Spinal cord (tissue), 10 donors: ENCODE measurements around the gene RASSF5. TPM values are rescaled to one million over a fixed set of nuclear protein-coding genes. Genes with fewer than 3 reads are reported as not detected.

ENCODE experiments used
- DNase-seq, 6 donors: peaks; one replicate each; pipeline versions ENCODE4 v3.0.0 to v3.0.0-alpha.2; 2013 to 2015; ENCODE audit warnings: low spot score in 6 of 6, low read depth in 4 of 6
- H3K27ac ChIP-seq: one replicate; pipeline ENCODE4 v1.5.1; 2013; ENCODE audit warnings: low read depth, low read length, control low read depth
- H3K27me3 ChIP-seq: one replicate; pipeline ENCODE4 v1.6.1; 2013; ENCODE audit warnings: low read length; ENCODE audit not compliant: control insufficient read depth, insufficient read depth
- H3K36me3 ChIP-seq: one replicate; pipeline ENCODE4 v1.6.1; 2013; ENCODE audit warnings: low read length; ENCODE audit not compliant: control insufficient read depth, insufficient read depth
- H3K4me1 ChIP-seq: one replicate; pipeline ENCODE4 v1.6.1; 2013; ENCODE audit warnings: low read length; ENCODE audit not compliant: control insufficient read depth, insufficient read depth
- H3K4me3 ChIP-seq: one replicate; pipeline ENCODE4 v1.5.1; 2013; ENCODE audit warnings: low read depth, low read length, control low read depth
- H3K9me3 ChIP-seq: one replicate; pipeline ENCODE4 v1.6.1; 2013; ENCODE audit warnings: low read length; ENCODE audit not compliant: control insufficient read depth, insufficient read depth
- WGBS: methylation state at CpG from one replicate; pipeline ENCODE4 v1.1.5; 2013; ENCODE audit warnings: missing lambda C conversion rate; ENCODE audit not compliant: insufficient coverage; 5-methylcytosine and 5-hydroxymethylcytosine counted together
- long read RNA-seq, 4 donors: transcript quantifications; one replicate each; lab custom pipeline, GENCODE V29; 2026
- polyA plus RNA-seq, 2 donors: library from polyadenylated mRNA; unstranded; fragments of 120-200 nt; gene quantifications; one replicate each; pipeline ENCODE4 v1.2.1, GENCODE V29; 2013; ENCODE audit not compliant: insufficient read length in 2 of 2
- total RNA-seq, 2 donors: library from RNA; depleted of rRNA in 1 of 2; stranded (reverse); fragments of 120-200 nt in 1 of 2; fragments of >200 nt in 1 of 2; gene quantifications; one replicate each; pipeline versions ENCODE4 v1.2.3 to v1.2.4, GENCODE V29; 2013 to 2014
- donor health status: healthy.

Gene RASSF5, protein sequence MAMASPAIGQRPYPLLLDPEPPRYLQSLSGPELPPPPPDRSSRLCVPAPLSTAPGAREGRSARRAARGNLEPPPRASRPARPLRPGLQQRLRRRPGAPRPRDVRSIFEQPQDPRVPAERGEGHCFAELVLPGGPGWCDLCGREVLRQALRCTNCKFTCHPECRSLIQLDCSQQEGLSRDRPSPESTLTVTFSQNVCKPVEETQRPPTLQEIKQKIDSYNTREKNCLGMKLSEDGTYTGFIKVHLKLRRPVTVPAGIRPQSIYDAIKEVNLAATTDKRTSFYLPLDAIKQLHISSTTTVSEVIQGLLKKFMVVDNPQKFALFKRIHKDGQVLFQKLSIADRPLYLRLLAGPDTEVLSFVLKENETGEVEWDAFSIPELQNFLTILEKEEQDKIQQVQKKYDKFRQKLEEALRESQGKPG
- total RNA-seq (10 to 100 TPM in 1 of 2 donors, 1 to 10 TPM in 1; 3.2 to 13.7 TPM), polyA plus RNA-seq (1 to 10 TPM; 9.7 to 9.8 TPM)
- long read RNA-seq, donor 1, full-length matches to known transcripts: 2 of 2 reads
- long read RNA-seq, donor 1, partial matches to known transcripts: 0 of 2 reads
- long read RNA-seq, donor 1, other reads (novel, unspliced or antisense): 0 of 2 reads
- long read RNA-seq, donor 2: 0 reads
- long read RNA-seq, donor 3, full-length matches to known transcripts: 3 of 3 reads
- long read RNA-seq, donor 3, partial matches to known transcripts: 0 of 3 reads
- long read RNA-seq, donor 3, other reads (novel, unspliced or antisense): 0 of 3 reads
- long read RNA-seq, donor 4, full-length matches to known transcripts: 2 of 2 reads
- long read RNA-seq, donor 4, partial matches to known transcripts: 0 of 2 reads
- long read RNA-seq, donor 4, other reads (novel, unspliced or antisense): 0 of 2 reads

DNA sequence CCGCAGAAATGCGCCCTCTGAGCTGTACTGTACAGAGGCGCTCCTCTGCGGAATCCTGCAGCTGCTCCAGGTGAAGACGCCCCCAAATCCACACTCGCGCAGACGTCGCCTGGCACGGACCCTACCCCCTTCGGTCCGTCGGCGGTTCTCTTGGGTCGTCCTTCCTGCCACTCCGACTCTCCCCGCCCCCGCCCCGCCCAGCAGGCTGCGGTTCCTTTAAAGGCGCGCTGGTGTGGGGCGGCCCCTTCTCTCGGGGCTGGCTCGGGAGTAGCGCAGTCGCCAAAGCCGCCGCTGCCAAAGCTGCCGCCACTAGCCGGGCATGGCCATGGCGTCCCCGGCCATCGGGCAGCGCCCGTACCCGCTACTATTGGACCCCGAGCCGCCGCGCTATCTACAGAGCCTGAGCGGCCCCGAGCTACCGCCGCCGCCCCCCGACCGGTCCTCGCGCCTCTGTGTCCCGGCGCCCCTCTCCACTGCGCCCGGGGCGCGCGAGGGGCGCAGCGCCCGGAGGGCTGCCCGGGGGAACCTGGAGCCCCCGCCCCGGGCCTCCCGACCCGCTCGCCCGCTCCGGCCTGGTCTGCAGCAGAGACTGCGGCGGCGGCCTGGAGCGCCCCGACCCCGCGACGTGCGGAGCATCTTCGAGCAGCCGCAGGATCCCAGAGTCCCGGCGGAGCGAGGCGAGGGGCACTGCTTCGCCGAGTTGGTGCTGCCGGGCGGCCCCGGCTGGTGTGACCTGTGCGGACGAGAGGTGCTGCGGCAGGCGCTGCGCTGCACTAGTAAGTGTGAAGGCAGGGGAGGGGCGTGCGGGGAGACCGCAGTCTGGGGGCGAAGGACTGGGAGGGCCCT is at the start of gene RASSF5:
Gene RASSF5 (plus strand): TSS at position 248 of the 846 bp plus-strand sequence. CDS start 72 bp downstream, at position 320.
- H3K9me3 ChIP-seq: no peaks in the 10 kb centered on the region
- H3K27ac ChIP-seq: no peak within 1 kb of the TSS
- WGBS: under 1% methylated on average over 97 of the region's 97 CpGs
- peak within 1 kb of the TSS; percentile 46 for H3K4me3 ChIP-seq
- no peaks in the 10 kb centered on the region for H3K36me3 ChIP-seq
- peaks cover 27% of the 10 kb centered on the region for H3K4me1 ChIP-seq
- DNase-seq: peak in 3 of 6 donors; percentile 28 to 79 (median 70)
- H3K27me3 ChIP-seq: peaks cover 55% of the 10 kb centered on the region

DNA sequence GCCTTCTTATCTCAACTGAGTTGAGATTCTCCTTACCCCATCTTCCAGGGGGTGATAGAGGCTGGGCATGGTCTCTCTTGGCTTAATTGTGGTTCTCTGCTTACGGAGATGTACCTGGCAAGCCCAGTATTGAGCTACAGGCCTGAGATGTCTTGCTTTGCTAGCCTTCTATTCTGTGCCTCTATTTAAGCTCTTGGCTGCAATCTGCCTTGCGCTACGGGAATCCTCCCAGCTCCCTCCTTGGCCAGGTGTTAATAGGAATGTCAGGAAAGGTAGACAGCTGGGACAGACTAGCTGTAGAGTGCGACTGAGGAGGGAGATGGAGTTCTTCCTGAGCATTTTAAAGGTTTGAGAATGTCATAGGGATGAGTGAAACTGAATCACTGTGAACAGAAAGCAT is 47.6 kb upstream of the RASSF5 start:
- Histone ChIP-seq H3K27ac (no peak overlapping the region), H3K36me3 (peaks cover 32% of the 10 kb centered on the region), H3K4me3 (no peak overlapping the region), H3K27me3 (no peaks in the 10 kb centered on the region), H3K9me3 (no peaks in the 10 kb centered on the region), H3K4me1 (peaks cover 19% of the 10 kb centered on the region)
- no peak for DNase-seq
- WGBS: 95% methylated on average over 4 of the region's 4 CpGs

DNA sequence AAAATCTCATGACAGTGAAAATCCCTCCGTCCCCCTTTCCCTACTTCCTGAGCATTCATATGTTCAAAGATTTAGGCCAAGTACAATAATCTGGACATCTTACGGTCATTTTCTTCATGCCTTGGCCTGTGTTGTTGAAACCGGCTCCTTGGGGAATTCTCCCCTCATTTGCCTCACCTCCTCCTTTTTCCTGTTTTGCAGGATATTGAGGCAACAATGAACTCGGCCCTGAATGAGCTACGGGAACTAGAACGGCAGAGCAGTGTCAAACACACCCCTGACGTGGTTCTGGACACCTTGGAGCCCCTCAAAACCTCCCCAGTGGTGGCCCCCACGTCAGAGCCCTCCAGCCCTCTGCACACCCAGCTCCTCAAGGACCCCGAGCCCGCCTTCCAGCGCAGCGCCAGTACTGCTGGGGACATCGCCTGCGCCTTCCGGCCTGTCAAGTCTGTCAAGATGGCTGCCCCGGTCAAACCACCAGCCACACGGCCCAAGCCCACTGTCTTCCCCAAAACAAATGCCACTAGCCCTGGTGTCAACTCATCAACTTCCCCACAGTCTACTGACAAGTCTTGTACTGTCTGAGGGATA is 46.4 kb upstream of the RASSF5 start:
- Histone ChIP-seq H3K27ac (no peak overlapping the region), H3K4me1 (peaks cover 13% of the 10 kb centered on the region), H3K36me3 (peaks cover 23% of the 10 kb centered on the region), H3K27me3 (no peaks in the 10 kb centered on the region), H3K4me3 (no peak overlapping the region), H3K9me3 (no peaks in the 10 kb centered on the region)
- DNase-seq: no peak
- WGBS: 80% methylated on average over 17 of the region's 17 CpGs

DNA sequence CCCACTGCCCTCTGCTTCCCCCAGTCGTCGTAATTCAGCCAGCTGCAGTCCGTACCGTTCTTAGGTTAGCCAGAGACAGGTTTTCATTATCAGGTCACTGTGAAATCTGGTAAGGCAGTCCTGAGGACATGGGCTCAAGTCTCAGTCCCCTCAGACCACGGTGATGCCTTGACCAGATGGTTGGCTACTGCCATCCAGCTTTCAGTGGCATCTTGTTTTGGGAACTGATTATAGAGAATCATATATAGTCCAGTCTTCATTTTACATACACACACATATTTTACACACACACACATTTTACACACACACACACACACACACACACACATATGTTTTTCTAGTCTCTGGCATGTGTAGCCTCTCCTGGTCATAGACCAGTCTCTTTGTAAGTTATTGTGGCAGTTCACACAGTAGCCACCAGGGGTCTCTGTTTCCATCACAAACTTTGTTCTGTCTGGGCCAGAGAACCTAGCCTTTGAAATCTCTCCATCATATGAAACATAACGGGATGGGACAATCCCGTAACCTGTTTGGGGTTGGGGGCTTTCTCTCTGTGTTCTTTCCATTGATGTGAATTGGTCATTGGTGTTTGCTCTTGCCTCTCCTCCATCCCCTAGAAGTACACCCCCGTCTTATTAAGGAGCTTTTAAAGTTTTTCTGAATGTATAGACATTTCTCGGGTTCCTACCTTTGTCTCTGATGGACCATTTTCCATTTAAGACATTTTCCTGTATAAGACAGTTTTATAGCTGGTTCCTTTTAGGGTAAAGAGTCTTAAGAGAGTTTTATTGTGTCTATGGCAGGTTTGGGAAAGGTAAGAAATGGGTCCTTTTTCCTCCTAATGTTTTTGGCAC is 45.5 kb upstream of the RASSF5 start:
- H3K36me3 ChIP-seq: peaks cover 23% of the 10 kb centered on the region
- H3K27me3 ChIP-seq: no peaks in the 10 kb centered on the region
- 86% methylated on average over 4 of the region's 9 CpGs for WGBS
- peak in 5 of 6 donors; percentile 50 to 91 (median 64) for DNase-seq
- no peak overlapping the region for H3K4me3 ChIP-seq
- no peak overlapping the region for H3K27ac ChIP-seq
- H3K4me1 ChIP-seq: peaks cover 13% of the 10 kb centered on the region
- H3K9me3 ChIP-seq: no peaks in the 10 kb centered on the region

DNA sequence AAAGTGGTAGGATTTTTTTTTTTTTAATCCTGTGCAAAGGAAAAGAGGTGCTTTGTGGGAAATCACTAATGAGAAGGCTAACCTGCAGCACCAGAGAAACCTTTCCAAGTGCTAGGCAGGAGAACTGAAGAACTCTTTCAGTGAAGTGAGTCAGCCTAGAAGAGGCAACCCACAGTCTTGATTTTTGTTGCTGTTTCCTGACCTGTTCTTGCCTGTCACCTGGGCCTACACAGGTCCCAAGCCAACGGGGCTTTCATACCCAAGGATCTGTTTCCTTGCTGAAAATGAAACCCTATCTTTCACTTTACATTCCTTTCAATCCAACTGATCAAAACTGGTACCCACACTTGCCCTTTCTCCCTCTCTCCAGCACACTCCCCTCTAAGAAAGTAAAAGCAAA is 44.2 kb upstream of the RASSF5 start:
- 86% methylated on average over 1 of the region's 1 CpG for WGBS
- Histone ChIP-seq H3K27me3 (no peaks in the 10 kb centered on the region), H3K4me3 (no peak overlapping the region), H3K4me1 (peaks cover 20% of the 10 kb centered on the region), H3K36me3 (peaks cover 18% of the 10 kb centered on the region), H3K9me3 (no peaks in the 10 kb centered on the region), H3K27ac (no peak overlapping the region)
- DNase-seq: no peak

DNA sequence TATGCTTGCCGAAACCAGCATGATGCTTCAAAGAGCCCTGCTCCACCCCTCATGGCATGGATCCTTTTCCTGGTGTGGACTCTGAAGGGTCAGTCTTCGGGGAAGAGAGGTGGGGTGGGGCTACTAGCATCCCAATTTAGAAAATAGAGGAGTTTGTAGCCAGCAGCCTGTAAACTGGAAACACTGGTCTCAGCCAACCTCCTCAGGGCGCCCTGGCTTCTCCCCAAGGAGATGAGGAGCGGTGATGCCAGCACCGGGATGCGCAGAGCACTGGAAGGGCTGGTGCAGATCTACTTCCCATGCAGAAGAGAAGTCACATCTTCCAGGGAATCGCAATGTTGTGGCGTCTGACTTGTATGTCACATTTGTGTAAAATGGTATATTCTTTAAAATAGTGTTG is 43.4 kb upstream of the RASSF5 start:
- Histone ChIP-seq H3K27me3 (no peaks in the 10 kb centered on the region), H3K9me3 (no peaks in the 10 kb centered on the region), H3K36me3 (peaks cover 13% of the 10 kb centered on the region), H3K4me1 (peaks cover 22% of the 10 kb centered on the region), H3K4me3 (no peak overlapping the region), H3K27ac (peak overlapping the region; percentile 29)
- WGBS: 80% methylated on average over 7 of the region's 8 CpGs
- no peak for DNase-seq

DNA sequence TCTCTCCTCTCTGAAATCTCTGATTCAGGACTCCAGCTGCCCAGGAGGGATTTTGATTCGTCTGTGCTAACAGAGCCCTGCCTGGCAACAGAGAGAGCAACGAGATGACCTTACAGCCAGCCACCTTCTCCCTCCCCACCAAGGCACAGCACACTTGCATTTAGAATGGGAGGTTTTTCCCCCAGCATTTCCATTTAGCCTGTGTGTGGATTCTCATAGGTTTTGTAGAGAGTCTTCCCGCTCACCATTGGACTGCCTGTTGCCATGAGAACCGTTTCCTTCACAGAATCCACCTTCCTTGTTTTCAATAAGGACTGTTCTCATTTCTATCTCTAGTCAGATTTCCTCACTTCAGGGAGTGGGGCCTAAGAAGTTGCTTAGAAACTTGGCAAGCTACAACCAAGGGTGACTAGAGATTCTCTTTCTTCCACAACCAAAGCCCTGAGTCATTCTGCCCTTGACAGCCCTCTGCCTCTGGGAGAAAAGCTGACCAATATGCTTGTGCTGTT is 42.8 kb upstream of the RASSF5 start:
- no peaks in the 10 kb centered on the region for H3K9me3 ChIP-seq
- WGBS: 12% methylated on average over 3 of the region's 4 CpGs
- H3K27me3 ChIP-seq: no peaks in the 10 kb centered on the region
- peak overlapping the region; percentile 29 for H3K27ac ChIP-seq
- peaks cover 24% of the 10 kb centered on the region for H3K4me1 ChIP-seq
- H3K36me3 ChIP-seq: peaks cover 13% of the 10 kb centered on the region
- H3K4me3 ChIP-seq: no peak overlapping the region
- DNase-seq: peak in 5 of 6 donors; percentile 45 to 83 (median 69)

DNA sequence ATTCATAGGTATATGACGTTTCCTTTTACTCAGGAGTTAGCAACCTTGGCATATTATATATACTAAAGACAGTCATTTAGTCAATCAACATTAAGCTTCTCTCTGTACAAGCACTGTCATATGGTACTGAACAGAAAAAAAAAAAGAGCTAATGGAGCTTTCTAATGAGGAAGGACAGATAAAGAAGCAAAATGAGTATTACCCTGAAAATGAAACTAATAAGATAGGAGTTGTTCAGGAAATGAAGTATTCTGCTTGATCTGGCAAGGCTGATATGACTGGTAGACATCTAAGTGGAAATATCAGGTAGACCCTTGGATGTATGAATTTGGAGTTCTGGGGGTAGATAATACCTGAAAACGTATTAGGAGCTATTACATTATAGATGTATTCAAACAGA is 41.4 kb upstream of the RASSF5 start:
- no CpG with 5 or more reads among the region's 2 CpGs for WGBS
- H3K9me3 ChIP-seq: no peaks in the 10 kb centered on the region
- peaks cover 11% of the 10 kb centered on the region for H3K36me3 ChIP-seq
- H3K27me3 ChIP-seq: peaks cover 7% of the 10 kb centered on the region
- H3K27ac ChIP-seq: no peak overlapping the region
- no peak overlapping the region for H3K4me3 ChIP-seq
- H3K4me1 ChIP-seq: peaks cover 39% of the 10 kb centered on the region
- no peak for DNase-seq
